HepG2 (cell line): ENCODE data around the gene EEFSEC. TPM values are rescaled to one million over a fixed set of nuclear protein-coding genes. Genes with fewer than 3 reads are reported as not detected.

Source experiments
- ARID5B ChIP-seq: IDR thresholded peaks from 2 replicates; pipeline ENCODE4 v1.4.0; 2020; ENCODE audit warnings: mild to moderate bottlenecking, missing genetic modification reagents
- ATF1 ChIP-seq: IDR thresholded peaks from 2 replicates; pipeline ENCODE4 v1.6.1; 2016; ENCODE audit warnings: mild to moderate bottlenecking, control low read depth
- CHCHD3 ChIP-seq: sonication (generic); formaldehyde crosslinking; IDR thresholded peaks from 2 replicates; pipeline ENCODE4 v1.8.0; 2022; ENCODE audit warnings: mild to moderate bottlenecking, missing genetic modification reagents, moderate library complexity
- EZH2 ChIP-seq: conservative IDR thresholded peaks from 2 replicates; pipeline ENCODE4 v1.6.1; 2012; ENCODE audit warnings: mild to moderate bottlenecking, low read depth, low read length, moderate library complexity
- HIC2 ChIP-seq: sonication (generic); formaldehyde crosslinking; IDR thresholded peaks from 2 replicates; pipeline ENCODE4 v1.9.0; 2022; ENCODE audit warnings: low read depth, missing genetic modification reagents
- HMG20B ChIP-seq: conservative IDR thresholded peaks from 2 replicates; pipeline ENCODE4 v1.6.1; 2016; ENCODE audit warnings: missing genetic modification reagents, missing compliant biosample characterization
- HOXA7 ChIP-seq: sonication (generic); formaldehyde crosslinking; IDR thresholded peaks from 2 replicates; pipeline ENCODE4 v1.8.1; 2022; ENCODE audit warnings: mild to moderate bottlenecking, missing genetic modification reagents, moderate library complexity
- KLF9 ChIP-seq: IDR thresholded peaks from 2 replicates; pipeline ENCODE4 v1.6.1; 2016; ENCODE audit warnings: low read depth
- NFATC3 ChIP-seq: sonication (generic); formaldehyde crosslinking; IDR thresholded peaks from 2 replicates; pipeline ENCODE4 v1.5.1; 2020; ENCODE audit warnings: mild to moderate bottlenecking, missing genetic modification reagents
- PCBP1 ChIP-seq: fragments of 200-400 bp; formaldehyde crosslinking; IDR thresholded peaks from 2 replicates; pipeline ENCODE4 v1.6.1; 2017; ENCODE audit warnings: mild to moderate bottlenecking, low read depth, low read length, borderline replicate concordance
- PRDM15 ChIP-seq: sonication (generic); formaldehyde crosslinking; IDR thresholded peaks from 2 replicates; pipeline ENCODE4 v1.4.0; 2020; ENCODE audit warnings: missing genetic modification reagents
- SP2 ChIP-seq: sonication (generic); formaldehyde crosslinking; IDR thresholded peaks from 2 replicates; pipeline ENCODE4 v1.5.1; 2020; ENCODE audit warnings: mild to moderate bottlenecking, missing genetic modification reagents
- STAT6 ChIP-seq: sonication (generic); formaldehyde crosslinking; IDR thresholded peaks from 2 replicates; pipeline ENCODE4 v1.4.0; 2020; ENCODE audit warnings: missing genetic modification reagents, mild to moderate bottlenecking, borderline replicate concordance
- ZSCAN25 ChIP-seq: sonication (generic); formaldehyde crosslinking; IDR thresholded peaks from 2 replicates; pipeline ENCODE4 v1.8.0; 2022; ENCODE audit warnings: mild to moderate bottlenecking, missing genetic modification reagents
- ZSCAN5A ChIP-seq: sonication (generic); formaldehyde crosslinking; IDR thresholded peaks from 2 replicates; pipeline ENCODE4 v1.8.0; 2022; ENCODE audit warnings: mild to moderate bottlenecking, missing genetic modification reagents, borderline replicate concordance
- polyA plus RNA-seq, 8 experiments: library from polyadenylated mRNA; depleted of rRNA in 3 of 8; stranded (reverse) in 7 of 8; unstranded in 1 of 8; fragments of >200 nt; fragmentation: Illumina TruSeq in 4 of 8; extraction: Trizol in 4 of 8; gene quantifications; 2 replicates each; pipeline versions ENCODE4 v1.2.1 to v1.2.3, GENCODE V29; 2011 to 2016; ENCODE audit warnings: low read depth in 4 of 8, missing spikeins in 1 of 8, mixed read lengths in 1 of 8; ENCODE audit not compliant: insufficient read depth in 1 of 8
- total RNA-seq, 5 experiments: library from RNA; depleted of rRNA; stranded (reverse); fragments of >200 nt; fragmentation: Illumina TruSeq; extraction: Trizol; gene quantifications; 2 replicates each; pipeline ENCODE4 v1.2.3, GENCODE V29; 2016; ENCODE audit warnings: low read depth in 1 of 5

The EEFSEC gene
- total and polyA plus RNA-seq, 2 of the 13 experiments (the other 11 are each of a cell fraction or from before 2014, with no cell fraction given): 6.4 to 24.2 TPM

- TF ChIP-seq SP2 (no peak), ZSCAN25 (no peak), HIC2 (CRISPR knock-in tag) (peak; percentile 20; the same call in 1 of the 2 replicates), ATF1 (CRISPR knock-in tag) (0 out of 2 replicates have a peak, but pooled peaks have one; percentile 15), HOXA7 (CRISPR knock-in tag) (no peak), EZH2 (no peak), STAT6 (CRISPR knock-in tag) (0 out of 2 replicates have a peak, but pooled peaks have one; percentile 34), HMG20B (CRISPR knock-in tag) (no peak), ARID5B (CRISPR knock-in tag) (peak; percentile 84), PRDM15 (no peak), NFATC3 (CRISPR knock-in tag) (no peak), ZSCAN5A (CRISPR knock-in tag) (no peak), CHCHD3 (CRISPR knock-in tag) (no peak), PCBP1 (no peak), KLF9 (no peak)
Observed at GRCh38 chr3:128353991-128354687, 200.9 kb downstream of the EEFSEC start (continued).
